ENCODE results near the gene ADNP. TPM values are rescaled to one million over a fixed set of nuclear protein-coding genes. Genes with fewer than 3 reads are reported as not detected.

ADNP gene
- total RNA-seq, 2 experiments from 2014 or later, result 70.7 to 90.4 TPM

DNA sequence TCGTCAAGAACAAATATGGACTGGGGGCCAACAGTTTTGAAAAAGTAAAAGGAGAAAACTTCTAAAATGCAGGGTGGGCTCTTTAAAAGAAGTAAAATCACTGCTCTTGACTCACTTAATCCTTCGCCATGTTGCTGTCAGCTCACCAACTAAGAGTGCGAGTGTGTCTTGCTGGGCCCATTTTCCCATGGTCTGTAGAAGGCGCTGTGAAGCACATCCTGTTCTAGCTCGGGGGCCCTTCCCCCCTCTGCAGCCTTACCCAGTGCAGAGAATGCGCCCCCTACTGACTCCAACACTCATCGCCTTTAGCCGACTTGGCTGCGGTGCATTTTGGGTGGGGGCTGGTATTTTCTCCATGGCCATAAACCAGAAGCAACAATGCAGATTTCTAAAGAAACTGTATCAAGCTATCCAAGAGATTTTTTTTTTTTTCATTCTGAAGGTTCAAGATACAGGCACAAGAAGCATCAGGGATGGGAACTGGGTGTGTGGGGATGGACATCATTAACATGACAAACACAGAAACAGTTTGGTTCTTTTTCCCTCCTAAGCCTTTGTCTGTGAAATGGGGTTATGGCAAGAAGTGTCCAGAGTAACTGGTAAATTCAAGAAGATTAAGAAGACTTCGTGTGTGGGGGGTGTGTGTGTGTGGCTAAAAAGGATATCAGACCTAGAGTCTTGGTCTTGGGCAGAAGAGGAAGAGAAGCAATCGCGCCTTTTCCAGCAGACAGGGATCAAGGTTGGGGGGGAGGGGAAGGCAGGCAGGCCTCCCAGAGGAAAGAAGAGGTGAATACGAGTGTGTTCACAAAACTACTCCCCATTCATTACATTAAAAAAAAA is 1.7 kb downstream of the ADNP start:
- Mint-ChIP-seq H3K9me3 (no peaks in the 10 kb centered on the region), H3K36me3 (ENCODE audit: low read depth) (peaks cover 66% of the 10 kb centered on the region), H3K27me3 (no peaks in the 10 kb centered on the region), H3K27ac (peak overlapping the region; percentile 98), H3K4me1 (peaks cover 54% of the 10 kb centered on the region), H3K4me3 (peak overlapping the region; percentile 97)
- ChIA-PET POLR2A (no interaction called here), CTCF (interaction anchor here (0.5 to 5.5 kb wide), 45 partner anchors 9 to 708 kb away, joined by 3 to 49 read pairs (median 5); partner anchors contain the start of genes BCAS4, DPM1 and MOCS3)
- DNase-seq, result peak; percentile 97

- Mint-ChIP-seq H3K9me3 (no peaks in the 10 kb centered on the region), H3K4me1 (peaks cover 56% of the 10 kb centered on the region), H3K36me3 (ENCODE audit: low read depth) (peaks cover 69% of the 10 kb centered on the region), H3K27ac (peak overlapping the region; percentile 26), H3K27me3 (no peaks in the 10 kb centered on the region), H3K4me3 (peak overlapping the region; percentile 97)
- DNase-seq, result no peak
- POLR2A ChIA-PET, result no interaction called here
- CTCF ChIA-PET, result interaction anchor here (0.9 to 5.5 kb wide), 13 partner anchors 8 to 144 kb away, joined by 3 to 49 read pairs (median 12); partner anchors contain the start of genes BCAS4, DPM1 and MOCS3
Observed at GRCh38 chr20:50928469-50928868, 2.8 kb downstream of the ADNP start.

GRCh38 chr20:50926530-50926929 is 4.7 kb downstream of the ADNP start:
- POLR2A ChIA-PET, result no interaction called here
- Mint-ChIP-seq H3K27me3 (no peaks in the 10 kb centered on the region), H3K36me3 (ENCODE audit: low read depth) (peaks cover 58% of the 10 kb centered on the region), H3K27ac (no peak overlapping the region), H3K9me3 (no peaks in the 10 kb centered on the region), H3K4me3 (no peak overlapping the region), H3K4me1 (peaks cover 54% of the 10 kb centered on the region)
- CTCF ChIA-PET, result interaction anchor here (4.5 kb wide), 1 partner anchor 132 kb away, joined by 18 read pairs; the partner anchor contains the start of gene BCAS4
- DNase-seq, result no peak

GRCh38 chr20:50924261-50924920 is 6.8 kb downstream of the ADNP start:
- POLR2A ChIA-PET, result no interaction called here
- no peaks in the 10 kb centered on the region for H3K27me3 Mint-ChIP-seq
- peaks cover 56% of the 10 kb centered on the region for H3K36me3 Mint-ChIP-seq (ENCODE audit: low read depth)
- no peak overlapping the region for H3K4me3 Mint-ChIP-seq
- DNase-seq, result no peak
- H3K4me1 Mint-ChIP-seq, result peaks cover 63% of the 10 kb centered on the region
- no peaks in the 10 kb centered on the region for H3K9me3 Mint-ChIP-seq
- CTCF ChIA-PET, result interaction anchor here (0.7 to 4.5 kb wide), 4 partner anchors 9 to 130 kb away, joined by 3 to 18 read pairs (median 4); partner anchors contain the start of gene BCAS4
- peak overlapping the region; percentile 31 for H3K27ac Mint-ChIP-seq

DNA sequence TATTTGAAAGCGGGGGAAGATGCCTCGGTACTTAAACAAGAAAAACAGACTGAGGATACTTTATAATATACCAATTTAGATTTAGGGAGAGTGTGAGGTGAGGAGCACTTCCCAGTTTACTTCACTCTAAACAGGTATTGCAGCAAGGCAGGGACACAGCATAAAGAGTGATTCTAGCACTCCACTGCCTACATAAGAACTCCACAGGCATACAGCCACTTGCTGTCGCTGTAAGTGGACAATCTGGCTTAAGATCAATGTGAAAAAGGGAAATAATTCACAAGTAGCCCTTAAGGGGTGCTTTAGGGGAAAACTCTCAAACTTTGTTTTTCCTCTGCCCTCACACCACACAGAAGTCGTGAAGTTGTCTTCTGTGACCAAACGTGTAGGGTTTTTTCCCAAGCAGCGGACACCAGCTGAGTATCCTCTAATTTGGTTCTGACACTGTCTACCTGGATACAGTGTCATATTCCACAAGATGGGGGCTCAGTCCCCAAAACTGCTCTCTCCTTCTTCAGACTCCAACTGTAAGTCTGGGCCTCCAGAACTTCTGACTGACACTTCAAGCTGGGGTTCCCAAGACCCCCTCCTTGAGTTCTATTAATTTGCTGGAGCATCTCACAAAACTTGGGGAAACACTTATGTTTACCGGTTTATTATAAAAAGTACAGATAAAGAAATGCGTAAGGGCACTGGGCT is 9.3 kb downstream of the ADNP start:
- CTCF ChIA-PET, result interaction anchor here (0.6 to 3.7 kb wide), 6 partner anchors 8 to 127 kb away, joined by 3 to 49 read pairs (median 4); partner anchors contain the start of genes ADNP and BCAS4
- H3K9me3 Mint-ChIP-seq, result no peaks in the 10 kb centered on the region
- peaks cover 48% of the 10 kb centered on the region for H3K4me1 Mint-ChIP-seq
- POLR2A ChIA-PET, result no interaction called here
- H3K4me3 Mint-ChIP-seq, result no peak overlapping the region
- H3K36me3 Mint-ChIP-seq (ENCODE audit: low read depth), result peaks cover 42% of the 10 kb centered on the region
- no peak for DNase-seq
- no peak overlapping the region for H3K27ac Mint-ChIP-seq
- no peaks in the 10 kb centered on the region for H3K27me3 Mint-ChIP-seq

- H3K27ac Mint-ChIP-seq, result no peak overlapping the region
- CTCF ChIA-PET, result interaction anchor here (1.2 to 3.7 kb wide), 4 partner anchors 9 to 11 kb away, joined by 3 to 49 read pairs (median 4); partner anchors contain the start of gene ADNP
- H3K36me3 Mint-ChIP-seq (ENCODE audit: low read depth), result peaks cover 42% of the 10 kb centered on the region
Observed at GRCh38 chr20:50920997-50921396, 10.2 kb downstream of the ADNP start.

DNA sequence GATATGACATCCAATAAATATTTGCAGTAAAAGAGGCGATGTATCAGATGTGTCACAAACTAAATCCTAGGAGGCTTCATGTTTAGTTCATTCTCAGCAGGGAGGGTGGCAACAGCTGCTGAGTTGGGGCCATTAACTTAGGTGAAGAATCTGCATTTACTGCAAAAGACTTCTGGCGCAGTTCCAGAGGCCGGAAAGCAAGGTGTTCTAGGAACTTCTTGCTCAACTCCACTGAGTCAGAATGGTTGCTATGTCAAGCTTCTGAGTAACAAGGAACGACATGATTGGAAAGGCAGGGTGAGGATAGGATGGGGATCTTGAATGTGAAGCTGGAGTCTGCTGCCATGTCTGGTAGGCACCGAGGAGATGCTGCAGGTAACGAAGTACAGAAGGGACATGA is 11.7 kb downstream of the ADNP start:
- ChIA-PET CTCF (interaction anchor here (0.5 to 3.7 kb wide), 6 partner anchors 10 to 984 kb away, joined by 3 to 49 read pairs (median 4); partner anchors contain the start of genes ADNP and BCAS4), POLR2A (no interaction called here)
- Mint-ChIP-seq H3K27ac (peak overlapping the region; percentile 1), H3K4me3 (no peak overlapping the region), H3K27me3 (no peaks in the 10 kb centered on the region), H3K9me3 (no peaks in the 10 kb centered on the region), H3K36me3 (ENCODE audit: low read depth) (peaks cover 30% of the 10 kb centered on the region), H3K4me1 (peaks cover 49% of the 10 kb centered on the region)
- no peak for DNase-seq

More at GRCh38 chr20:50920997-50921396, 10.2 kb downstream of the ADNP start:
- Mint-ChIP-seq H3K4me3 (no peak overlapping the region), H3K4me1 (peaks cover 50% of the 10 kb centered on the region), H3K9me3 (no peaks in the 10 kb centered on the region), H3K27me3 (no peaks in the 10 kb centered on the region)
- POLR2A ChIA-PET, result no interaction called here
- DNase-seq, result no peak

DNA sequence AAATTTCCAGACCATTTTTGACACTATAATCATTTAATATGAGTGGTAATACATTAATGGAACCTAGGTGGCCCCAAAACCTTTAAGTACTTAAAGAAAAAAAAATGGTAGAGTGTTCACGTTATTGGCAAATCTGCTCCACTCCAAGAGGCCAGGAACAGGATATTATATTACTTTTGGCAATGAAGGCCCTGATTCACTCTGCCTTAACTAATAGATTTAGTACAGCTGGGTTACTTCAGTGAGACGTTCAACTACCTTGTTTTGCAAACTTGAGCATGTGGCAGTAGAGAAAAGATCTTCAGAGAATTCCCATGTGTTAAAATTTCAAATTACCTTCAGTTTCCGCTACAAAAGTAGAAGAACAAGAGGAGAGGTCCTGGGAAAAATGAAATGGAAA is 12.8 kb downstream of the ADNP start:
- Mint-ChIP-seq H3K9me3 (no peaks in the 10 kb centered on the region), H3K27ac (no peak overlapping the region), H3K4me3 (no peak overlapping the region), H3K27me3 (no peaks in the 10 kb centered on the region), H3K36me3 (ENCODE audit: low read depth) (peaks cover 29% of the 10 kb centered on the region), H3K4me1 (peaks cover 57% of the 10 kb centered on the region)
- CTCF ChIA-PET, result interaction anchor here (0.6 to 3.7 kb wide), 4 partner anchors 11 to 340 kb away, joined by 3 to 49 read pairs (median 3); partner anchors contain the start of gene ADNP
- POLR2A ChIA-PET, result no interaction called here
- no peak for DNase-seq

- Mint-ChIP-seq H3K27me3 (no peaks in the 10 kb centered on the region), H3K4me1 (peaks cover 59% of the 10 kb centered on the region), H3K27ac (no peak overlapping the region), H3K9me3 (no peaks in the 10 kb centered on the region), H3K36me3 (ENCODE audit: low read depth) (peaks cover 31% of the 10 kb centered on the region), H3K4me3 (no peak overlapping the region)
- CTCF ChIA-PET, result interaction anchor here (0.7 to 4.0 kb wide), 5 partner anchors 12 to 42 kb away, joined by 3 to 32 read pairs (median 3); partner anchors contain the start of genes ADNP, DPM1 and MOCS3
- no peak for DNase-seq
- POLR2A ChIA-PET, result no interaction called here
Observed at GRCh38 chr20:50916934-50917333, 14.3 kb downstream of the ADNP start.

- Mint-ChIP-seq H3K4me1 (peaks cover 60% of the 10 kb centered on the region), H3K36me3 (ENCODE audit: low read depth) (peaks cover 37% of the 10 kb centered on the region), H3K27ac (no peak overlapping the region), H3K9me3 (no peaks in the 10 kb centered on the region), H3K4me3 (no peak overlapping the region), H3K27me3 (no peaks in the 10 kb centered on the region)
- ChIA-PET POLR2A (no interaction called here), CTCF (interaction anchor here (0.6 to 4.0 kb wide), 9 partner anchors 8 to 128 kb away, joined by 3 to 32 read pairs (median 3); partner anchors contain the start of genes ADNP, DPM1 and MOCS3)
- no peak for DNase-seq
Observed at GRCh38 chr20:50916257-50916656, 15.0 kb downstream of the ADNP start.

DNA sequence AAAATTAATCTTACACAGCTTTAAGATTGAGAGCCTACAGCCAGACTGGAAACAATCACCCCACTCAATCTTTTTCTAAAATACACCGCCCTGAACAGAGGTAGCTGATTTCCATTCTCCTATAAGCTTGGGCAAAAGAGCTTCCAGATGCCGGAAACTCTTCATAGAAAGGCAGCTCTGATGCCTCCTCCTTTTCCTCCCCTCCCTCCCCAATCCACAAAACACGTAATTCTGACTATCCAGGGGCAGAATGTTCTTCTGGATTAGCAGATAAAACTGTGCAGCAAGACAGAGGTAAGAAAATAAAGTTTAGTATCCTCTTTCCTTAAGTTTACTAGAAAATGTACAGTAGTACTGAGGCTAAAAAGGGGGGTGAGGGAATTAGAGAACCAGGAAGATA is 15.8 kb downstream of the ADNP start:
- POLR2A ChIA-PET, result interaction anchor here (0.5 kb wide), 1 partner anchor 563 kb away, joined by 4 read pairs; no protein-coding TSS in a partner anchor
- Mint-ChIP-seq H3K36me3 (ENCODE audit: low read depth) (peaks cover 42% of the 10 kb centered on the region), H3K4me3 (no peak overlapping the region), H3K9me3 (no peaks in the 10 kb centered on the region), H3K27me3 (no peaks in the 10 kb centered on the region), H3K4me1 (peaks cover 61% of the 10 kb centered on the region), H3K27ac (no peak overlapping the region)
- CTCF ChIA-PET, result interaction anchor here (0.6 to 4.0 kb wide), 5 partner anchors 9 to 127 kb away, joined by 3 to 32 read pairs (median 3); no protein-coding TSS in a partner anchor
- no peak for DNase-seq
